Mucosa of descending colon (tissue), 3 donors: ENCODE results near the gene TBXAS1. TPM values are rescaled to one million over a fixed set of nuclear protein-coding genes. Genes with fewer than 3 reads are reported as not detected.

Experiments used
- ATAC-seq: fragments of 200-7000 bp; cut with Tn5 transposase; one replicate; pipeline ENCODE4 v1.9.1; 2020; ENCODE audit warnings: mild to moderate bottlenecking, moderate library complexity
- DNase-seq, 3 donors: peaks; one replicate each; pipeline ENCODE4 v3.0.0-alpha.2; 2020
- H3K36me3 ChIP-seq: fragments of 200-600 bp; one replicate; pipeline ENCODE4 v1.8.0; 2021; ENCODE audit warnings: low read depth, mild to moderate bottlenecking
- H3K4me1 ChIP-seq: fragments of 200-600 bp; one replicate; pipeline ENCODE4 v1.8.0; 2021; ENCODE audit warnings: low read depth, mild to moderate bottlenecking
- H3K4me3 ChIP-seq: fragments of 200-600 bp; one replicate; pipeline ENCODE4 v1.8.0; 2021; ENCODE audit warnings: mild to moderate bottlenecking
- H3K9me3 ChIP-seq: fragments of 200-600 bp; one replicate; pipeline ENCODE4 v1.8.0; 2021; ENCODE audit warnings: mild to moderate bottlenecking
- intact Hi-C, 2 donors: fragments of 100-400 bp; cut with DNase I in 1 of 2; cut with micrococcal nuclease in 1 of 2; formaldehyde crosslinking; loops; one replicate each; pipeline versions ENCODE4 v1.11.0 to v1.11.1; 2022; cut with DNase I, micrococcal nuclease
- total RNA-seq, 3 donors: library from RNA; stranded (reverse); fragmentation: NEBNext Ultra II Directional in 2 of 3; extraction: Animal tissue kit (Norgen Biotek cat#: 25700) in 2 of 3; gene quantifications; one replicate each; pipeline versions ENCODE4 v1.2.1 to v1.2.4, GENCODE V29; 2021 to 2023
- TF ChIP-seq, protein P1 (sequence below): fragments of 200-600 bp; IDR thresholded peaks from one replicate; pipeline ENCODE4 v1.8.0; 2022; ENCODE audit warnings: antibody characterized with exemption, mild to moderate bottlenecking
- donor health status: DM: no; HTN: no; CAD: no; lungs with moderate emphysema.
- donor health status: DM: no; HTN: no; CAD: no.
- donor health status: DM: no; HTN: yes; CAD: no.

Gene TBXAS1
- total RNA-seq, 3 donors from 2014 or later = 9.4 to 15.6 (median 9.7) TPM

DNA sequence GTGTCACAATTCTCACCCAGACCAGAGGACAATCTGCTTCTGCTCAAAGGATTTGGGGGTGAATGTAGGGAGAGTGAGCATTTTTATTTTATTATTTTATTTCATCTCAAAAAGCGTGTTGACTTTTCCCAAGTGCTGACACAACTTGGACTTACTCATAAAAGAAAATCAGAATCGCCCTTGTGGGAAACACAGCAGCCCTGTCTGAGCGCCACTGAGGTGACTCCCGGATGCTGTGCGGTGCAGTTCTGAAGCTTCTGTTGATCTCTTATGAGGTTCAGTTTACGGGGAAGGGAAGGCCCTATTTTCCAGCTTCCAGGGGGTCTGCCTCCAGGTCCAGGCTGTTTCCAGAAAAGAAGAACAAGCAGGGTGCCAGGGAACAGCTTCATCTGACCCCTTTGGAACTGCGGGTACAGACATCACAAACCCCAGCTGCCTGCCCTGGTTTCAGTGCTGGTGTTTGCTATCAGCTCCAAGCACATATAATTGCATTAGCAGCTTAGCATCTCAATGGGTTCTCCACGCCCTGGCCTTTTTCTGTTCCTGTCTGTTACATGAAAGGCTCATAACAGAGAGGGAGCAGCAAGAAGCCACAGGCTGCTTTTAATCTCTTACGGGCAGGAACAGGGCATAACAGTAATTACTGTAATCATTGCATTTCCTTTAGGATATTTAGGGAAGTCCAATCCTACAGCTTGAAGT, 181.3 kb downstream of the TBXAS1 start:
- no peak for DNase-seq

DNA sequence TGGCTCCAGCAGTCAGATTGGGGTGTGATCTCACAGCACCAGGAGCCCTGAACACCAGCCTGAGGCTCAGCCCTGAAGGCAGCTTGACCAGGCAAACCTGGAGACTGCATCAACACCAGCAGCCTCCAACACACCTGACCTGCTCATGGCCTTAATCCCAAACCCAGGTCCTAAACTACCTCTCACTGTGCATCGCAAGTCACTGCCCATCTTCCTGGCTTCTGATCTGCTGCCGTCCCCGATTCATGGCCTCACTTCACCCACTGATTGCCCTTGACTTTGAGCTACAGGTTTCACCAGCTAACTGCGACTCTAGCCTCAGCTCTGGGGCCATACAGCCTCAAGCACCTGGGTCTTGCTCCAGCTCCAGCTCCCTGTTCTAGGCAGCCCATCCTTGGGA, 184.6 kb downstream of the TBXAS1 start:
- Histone ChIP-seq H3K9me3 (no peaks in the 10 kb centered on the region), H3K4me3 (no peak overlapping the region), H3K36me3 (no peaks in the 10 kb centered on the region), H3K4me1 (no peaks in the 10 kb centered on the region)
- DNase-seq (no peak), ATAC-seq (no peak)
- TF ChIP-seq, protein P1, sequence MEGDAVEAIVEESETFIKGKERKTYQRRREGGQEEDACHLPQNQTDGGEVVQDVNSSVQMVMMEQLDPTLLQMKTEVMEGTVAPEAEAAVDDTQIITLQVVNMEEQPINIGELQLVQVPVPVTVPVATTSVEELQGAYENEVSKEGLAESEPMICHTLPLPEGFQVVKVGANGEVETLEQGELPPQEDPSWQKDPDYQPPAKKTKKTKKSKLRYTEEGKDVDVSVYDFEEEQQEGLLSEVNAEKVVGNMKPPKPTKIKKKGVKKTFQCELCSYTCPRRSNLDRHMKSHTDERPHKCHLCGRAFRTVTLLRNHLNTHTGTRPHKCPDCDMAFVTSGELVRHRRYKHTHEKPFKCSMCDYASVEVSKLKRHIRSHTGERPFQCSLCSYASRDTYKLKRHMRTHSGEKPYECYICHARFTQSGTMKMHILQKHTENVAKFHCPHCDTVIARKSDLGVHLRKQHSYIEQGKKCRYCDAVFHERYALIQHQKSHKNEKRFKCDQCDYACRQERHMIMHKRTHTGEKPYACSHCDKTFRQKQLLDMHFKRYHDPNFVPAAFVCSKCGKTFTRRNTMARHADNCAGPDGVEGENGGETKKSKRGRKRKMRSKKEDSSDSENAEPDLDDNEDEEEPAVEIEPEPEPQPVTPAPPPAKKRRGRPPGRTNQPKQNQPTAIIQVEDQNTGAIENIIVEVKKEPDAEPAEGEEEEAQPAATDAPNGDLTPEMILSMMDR = no peak
- intact Hi-C loops = no loop called here

More for the DNA sequence above, 181.3 kb downstream of the TBXAS1 start:
- Histone ChIP-seq H3K36me3 (no peaks in the 10 kb centered on the region), H3K4me1 (no peaks in the 10 kb centered on the region), H3K9me3 (no peaks in the 10 kb centered on the region), H3K4me3 (no peak overlapping the region)
- no peak for ATAC-seq
- intact Hi-C loops = no loop called here
- TF ChIP-seq, protein P1 = no peak

DNA sequence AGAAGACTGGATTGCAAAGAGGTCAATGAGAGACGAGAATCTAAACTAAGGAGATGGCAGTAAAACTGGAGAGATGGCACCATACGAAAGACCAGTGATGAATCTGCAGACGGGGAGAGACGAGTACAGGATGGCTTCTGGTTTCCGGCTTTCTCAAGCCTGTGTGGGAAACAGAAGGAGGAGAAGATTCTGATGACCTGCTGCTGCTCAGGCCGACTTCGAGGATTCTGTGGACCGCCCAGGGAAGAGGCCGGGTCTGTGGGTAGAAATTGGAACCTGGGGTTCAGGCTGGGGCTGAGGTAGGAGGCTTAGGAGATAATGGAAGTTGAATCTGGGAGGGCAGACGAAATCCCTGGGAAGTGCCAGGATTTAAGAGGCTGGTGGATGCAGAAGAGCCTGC, 185.1 kb downstream of the TBXAS1 start:
- no peak overlapping the region for H3K4me3 ChIP-seq
- no peaks in the 10 kb centered on the region for H3K36me3 ChIP-seq
- no peaks in the 10 kb centered on the region for H3K9me3 ChIP-seq
- H3K4me1 ChIP-seq = no peaks in the 10 kb centered on the region
- DNase-seq (no peak), ATAC-seq (no peak)
- TF ChIP-seq, protein P1 = no peak
- intact Hi-C loops = no loop called here

DNA sequence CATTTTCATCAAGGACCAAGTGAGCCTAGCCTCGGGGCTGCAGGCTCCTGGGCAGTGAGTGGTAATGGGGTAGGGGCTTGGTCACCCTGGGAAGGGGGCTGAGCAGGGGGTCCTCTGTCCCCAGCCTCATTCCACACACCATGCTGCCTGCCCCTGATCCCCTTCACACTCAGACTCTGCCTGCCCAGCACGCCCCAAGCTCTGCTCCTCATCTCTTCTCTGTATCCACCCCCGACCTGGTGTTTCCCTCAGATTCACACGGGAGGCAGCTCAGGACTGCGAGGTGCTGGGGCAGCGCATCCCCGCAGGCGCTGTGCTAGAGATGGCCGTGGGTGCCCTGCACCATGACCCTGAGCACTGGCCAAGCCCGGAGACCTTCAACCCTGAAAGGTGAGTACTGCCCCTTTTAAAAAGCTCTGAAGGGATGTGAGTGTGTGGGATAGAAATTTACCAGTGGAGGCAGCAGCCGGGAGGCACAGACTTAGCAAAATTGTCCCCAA, 186.5 kb downstream of the TBXAS1 start:
- TF ChIP-seq, protein P1 = no peak
- DNase-seq (no peak), ATAC-seq (no peak)
- intact Hi-C loops = no loop called here
- Histone ChIP-seq H3K36me3 (no peaks in the 10 kb centered on the region), H3K9me3 (no peaks in the 10 kb centered on the region), H3K4me1 (no peaks in the 10 kb centered on the region), H3K4me3 (no peak overlapping the region)

DNA sequence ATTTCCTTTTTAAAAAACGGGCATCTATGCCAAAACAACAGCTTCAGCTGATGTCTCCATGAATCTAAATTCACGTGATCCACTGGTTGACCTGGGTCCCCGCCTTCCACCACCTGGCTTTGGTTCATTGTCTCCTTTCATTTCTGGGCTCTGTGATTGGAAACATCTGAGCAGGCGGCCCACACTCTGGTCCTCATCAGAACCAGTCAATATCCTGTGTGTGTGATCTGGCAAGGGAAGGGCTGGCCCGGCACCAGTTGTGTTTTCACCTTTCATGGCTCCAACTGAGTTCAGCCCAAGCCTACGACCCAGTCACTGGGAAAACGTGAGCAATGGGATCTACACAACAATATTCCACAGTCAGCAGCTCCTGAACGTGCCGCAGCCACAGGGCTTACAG, 187.5 kb downstream of the TBXAS1 start:
- no peak for DNase-seq
- intact Hi-C loops = no loop called here
- ATAC-seq = no peak
- Histone ChIP-seq H3K9me3 (no peaks in the 10 kb centered on the region), H3K4me1 (no peaks in the 10 kb centered on the region), H3K4me3 (no peak overlapping the region), H3K36me3 (no peaks in the 10 kb centered on the region)
- TF ChIP-seq, protein P1 = no peak
